ENCODE results near the gene TXN. TPM values are rescaled to one million over a fixed set of nuclear protein-coding genes. Genes with fewer than 3 reads are reported as not detected.
"Not testable (repeated sequence)": the region's sequence is repeated elsewhere in the genome, so short reads cannot be mapped to it uniquely, and the experiment has no call there.

The TXN gene
- total RNA-seq, 2 experiments from 2014 or later, result 315 TPM

- Mint-ChIP-seq H3K4me1 (peaks cover 9% of the 10 kb centered on the region), H3K27me3 (peaks cover 25% of the 10 kb centered on the region), H3K4me3 (no peak overlapping the region), H3K36me3 (ENCODE audit: low read depth) (no peaks in the 10 kb centered on the region), H3K9me3 (no peaks in the 10 kb centered on the region), H3K27ac (no peak overlapping the region)
- POLR2A ChIA-PET, result no interaction called here
- DNase-seq, result no peak
- CTCF ChIA-PET, result interaction anchor here (1.1 to 4.0 kb wide), 9 partner anchors 31 to 644 kb away, joined by 3 to 41 read pairs (median 4); no protein-coding TSS in a partner anchor
Measured at GRCh38 chr9:110217656-110218099, 38.6 kb downstream of the TXN start.

GRCh38 chr9:110214586-110215355 lies 41.5 kb downstream of the TXN start:
- Mint-ChIP-seq H3K36me3 (ENCODE audit: low read depth) (no peaks in the 10 kb centered on the region), H3K27me3 (peaks cover 26% of the 10 kb centered on the region), H3K4me3 (no peak overlapping the region), H3K4me1 (peaks cover 9% of the 10 kb centered on the region), H3K9me3 (no peaks in the 10 kb centered on the region), H3K27ac (no peak overlapping the region)
- ChIA-PET POLR2A (no interaction called here), CTCF (interaction anchor here (1.1 to 1.5 kb wide), 5 partner anchors 15 to 333 kb away, joined by 3 to 5 read pairs (median 3); no protein-coding TSS in a partner anchor)
- no peak for DNase-seq

- Mint-ChIP-seq H3K27me3 (peaks cover 27% of the 10 kb centered on the region), H3K4me1 (peaks cover 9% of the 10 kb centered on the region), H3K36me3 (ENCODE audit: low read depth) (no peaks in the 10 kb centered on the region), H3K4me3 (no peak overlapping the region), H3K9me3 (no peaks in the 10 kb centered on the region), H3K27ac (no peak overlapping the region)
- no peak for DNase-seq
- ChIA-PET POLR2A (no interaction called here), CTCF (interaction anchor here (1.1 to 1.7 kb wide), 6 partner anchors 14 to 332 kb away, joined by 3 to 7 read pairs (median 4); no protein-coding TSS in a partner anchor)
Measured at GRCh38 chr9:110214090-110214489, 42.2 kb downstream of the TXN start.

GRCh38 chr9:110213413-110214044 lies 42.8 kb downstream of the TXN start:
- no peak overlapping the region for H3K27ac Mint-ChIP-seq
- CTCF ChIA-PET, result interaction anchor here (1.7 kb wide), 1 partner anchor 30 kb away, joined by 7 read pairs; no protein-coding TSS in a partner anchor
- POLR2A ChIA-PET, result no interaction called here

GRCh38 chr9:110208031-110208430 lies 48.3 kb downstream of the TXN start, which contains the start of gene C9orf152:
Gene C9orf152, minus strand, starts transcription at chr9:110208159. Its CDS starts 580 bp downstream, at chr9:110207579.
- no peaks in the 10 kb centered on the region for H3K4me1 Mint-ChIP-seq
- no peak within 1 kb of the TSS for H3K4me3 Mint-ChIP-seq
- no peaks in the 10 kb centered on the region for H3K9me3 Mint-ChIP-seq
- peaks cover 33% of the 10 kb centered on the region for H3K27me3 Mint-ChIP-seq
- ChIA-PET POLR2A (no interaction called here), CTCF (interaction anchor here (1.1 kb wide), 1 partner anchor 24 kb away, joined by 4 read pairs; no protein-coding TSS in a partner anchor)
- H3K27ac Mint-ChIP-seq, result no peak within 1 kb of the TSS
- H3K36me3 Mint-ChIP-seq (ENCODE audit: low read depth), result no peaks in the 10 kb centered on the region
- no peak for DNase-seq

More at GRCh38 chr9:110213413-110214044, 42.8 kb downstream of the TXN start:
- H3K4me1 Mint-ChIP-seq, result peaks cover 9% of the 10 kb centered on the region
- DNase-seq, result no peak
- no peaks in the 10 kb centered on the region for H3K36me3 Mint-ChIP-seq (ENCODE audit: low read depth)
- H3K4me3 Mint-ChIP-seq, result no peak overlapping the region
- H3K9me3 Mint-ChIP-seq, result no peaks in the 10 kb centered on the region
- H3K27me3 Mint-ChIP-seq, result peaks cover 28% of the 10 kb centered on the region

GRCh38 chr9:110207071-110207641 lies 49.2 kb downstream of the TXN start:
- H3K9me3 Mint-ChIP-seq, result no peaks in the 10 kb centered on the region
- peaks cover 30% of the 10 kb centered on the region for H3K27me3 Mint-ChIP-seq
- no peak overlapping the region for H3K4me3 Mint-ChIP-seq
- H3K4me1 Mint-ChIP-seq, result no peaks in the 10 kb centered on the region
- DNase-seq, result no peak
- ChIA-PET CTCF (interaction anchor here (1.8 kb wide), 1 partner anchor 24 kb away, joined by 4 read pairs; no protein-coding TSS in a partner anchor), POLR2A (no interaction called here)
- no peak overlapping the region for H3K27ac Mint-ChIP-seq
- no peaks in the 10 kb centered on the region for H3K36me3 Mint-ChIP-seq (ENCODE audit: low read depth)

- no peak for DNase-seq
- Mint-ChIP-seq H3K4me3 (no peak overlapping the region), H3K9me3 (no peaks in the 10 kb centered on the region), H3K36me3 (ENCODE audit: low read depth) (no peaks in the 10 kb centered on the region), H3K27me3 (peaks cover 35% of the 10 kb centered on the region), H3K4me1 (no peaks in the 10 kb centered on the region), H3K27ac (no peak overlapping the region)
- CTCF ChIA-PET, result interaction anchor here (1.3 to 1.8 kb wide), 2 partner anchors 23 to 303 kb away, joined by 4 read pairs; no protein-coding TSS in a partner anchor
- POLR2A ChIA-PET, result no interaction called here
Measured at GRCh38 chr9:110206389-110206788, 49.9 kb downstream of the TXN start.

- H3K36me3 Mint-ChIP-seq (ENCODE audit: low read depth), result not testable (repeated sequence)
Measured at GRCh38 chr9:110205612-110206011, 50.7 kb downstream of the TXN start.

GRCh38 chr9:110202232-110202631 lies 54.1 kb downstream of the TXN start:
- POLR2A ChIA-PET, result no interaction called here
- no peaks in the 10 kb centered on the region for H3K9me3 Mint-ChIP-seq
- no peaks in the 10 kb centered on the region for H3K36me3 Mint-ChIP-seq (ENCODE audit: low read depth)
- H3K27me3 Mint-ChIP-seq, result peaks cover 29% of the 10 kb centered on the region
- no peak overlapping the region for H3K27ac Mint-ChIP-seq
- no peak overlapping the region for H3K4me3 Mint-ChIP-seq
- CTCF ChIA-PET, result no interaction called here
- no peaks in the 10 kb centered on the region for H3K4me1 Mint-ChIP-seq
- DNase-seq, result no peak

More at GRCh38 chr9:110205612-110206011, 50.7 kb downstream of the TXN start:
- H3K4me1 Mint-ChIP-seq, POLR2A ChIA-PET, H3K9me3 Mint-ChIP-seq, H3K27ac Mint-ChIP-seq, H3K4me3 Mint-ChIP-seq, DNase-seq: not testable (repeated sequence)
- CTCF ChIA-PET, result interaction anchor here (1.3 to 1.8 kb wide), 2 partner anchors 22 to 302 kb away, joined by 4 read pairs; no protein-coding TSS in a partner anchor
- H3K27me3 Mint-ChIP-seq, result peaks cover 35% of the 10 kb centered on the region

GRCh38 chr9:110199643-110200042 lies 56.7 kb downstream of the TXN start:
- ChIA-PET CTCF (interaction anchor here (1.4 kb wide), 1 partner anchor 15 kb away, joined by 3 read pairs; no protein-coding TSS in a partner anchor), POLR2A (no interaction called here)
- no peak overlapping the region for H3K27ac Mint-ChIP-seq
- no peaks in the 10 kb centered on the region for H3K4me1 Mint-ChIP-seq
- no peak for DNase-seq
- no peak overlapping the region for H3K4me3 Mint-ChIP-seq
- no peaks in the 10 kb centered on the region for H3K9me3 Mint-ChIP-seq
- no peaks in the 10 kb centered on the region for H3K36me3 Mint-ChIP-seq (ENCODE audit: low read depth)
- peaks cover 22% of the 10 kb centered on the region for H3K27me3 Mint-ChIP-seq

- CTCF ChIA-PET, result no interaction called here
- Mint-ChIP-seq H3K4me3 (no peak overlapping the region), H3K4me1 (peaks cover 2% of the 10 kb centered on the region), H3K27ac (no peak overlapping the region), H3K36me3 (ENCODE audit: low read depth) (no peaks in the 10 kb centered on the region), H3K27me3 (peaks cover 18% of the 10 kb centered on the region), H3K9me3 (no peaks in the 10 kb centered on the region)
- POLR2A ChIA-PET, result no interaction called here
- DNase-seq, result no peak
Measured at GRCh38 chr9:110198357-110198756, 58.0 kb downstream of the TXN start.

- Mint-ChIP-seq H3K27ac (no peak overlapping the region), H3K36me3 (ENCODE audit: low read depth) (no peaks in the 10 kb centered on the region)
- CTCF ChIA-PET, result no interaction called here
Measured at GRCh38 chr9:110197330-110198187, 58.7 kb downstream of the TXN start.

More at GRCh38 chr9:110197330-110198187, 58.7 kb downstream of the TXN start:
- DNase-seq, result no peak
- peaks cover 20% of the 10 kb centered on the region for H3K27me3 Mint-ChIP-seq
- H3K4me1 Mint-ChIP-seq, result peaks cover 8% of the 10 kb centered on the region
- H3K4me3 Mint-ChIP-seq, result no peak overlapping the region
- H3K9me3 Mint-ChIP-seq, result no peaks in the 10 kb centered on the region
- POLR2A ChIA-PET, result no interaction called here
